Left colon (tissue), 2 donors: ENCODE measurements around the gene ATG2A. TPM values are rescaled to one million over a fixed set of nuclear protein-coding genes. Genes with fewer than 3 reads are reported as not detected.

Experiments
- ATAC-seq: fragments of 200-7000 bp; cut with Tn5 transposase; one replicate; pipeline ENCODE4 v1.9.1; 2020; ENCODE audit warnings: mild to moderate bottlenecking, moderate library complexity
- DNase-seq, 2 donors: peaks; one replicate each; pipeline ENCODE4 v3.0.0-alpha.2; 2020
- intact Hi-C, 2 donors: fragments of 100-400 bp; cut with DNase I in 1 of 2; cut with micrococcal nuclease in 1 of 2; formaldehyde crosslinking; loops; one replicate each; pipeline versions ENCODE4 v1.11.2 to v1.14.0; 2022; cut with DNase I, micrococcal nuclease
- total RNA-seq, 2 donors: library from RNA; stranded (reverse); fragmentation: NEBNext Ultra II Directional; extraction: Animal tissue kit (Norgen Biotek cat#: 25700); gene quantifications; one replicate each; pipeline ENCODE4 v1.2.1, GENCODE V29; 2021
- donor health status: DM: no; HTN: no; CAD: no.
- donor health status: DM: yes; HTN: yes; CAD: no.

The ATG2A gene
- total RNA-seq, 2 donors from 2014 or later = 25.3 to 43.4 TPM

GRCh38 chr11:64909653-64910343 is 7.2 kb downstream of the ATG2A start:
- no peak for ATAC-seq
- intact Hi-C loops = no loop called here

GRCh38 chr11:64908766-64909165 is 8.2 kb downstream of the ATG2A start:
- intact Hi-C loops = no loop called here
- ATAC-seq = no peak

More at GRCh38 chr11:64909653-64910343, 7.2 kb downstream of the ATG2A start:
- DNase-seq = no peak

GRCh38 chr11:64906314-64906635 is 10.7 kb downstream of the ATG2A start:
- DNase-seq (no peak), ATAC-seq (no peak)
- intact Hi-C loops = no loop called here

More at GRCh38 chr11:64908766-64909165, 8.2 kb downstream of the ATG2A start:
- DNase-seq = no peak

GRCh38 chr11:64905516-64906313 is 11.3 kb downstream of the ATG2A start:
- intact Hi-C loops = no loop called here
- DNase-seq (no peak), ATAC-seq (peak; percentile 38)

GRCh38 chr11:64903291-64903833 is 13.6 kb downstream of the ATG2A start:
- no peak for DNase-seq
- ATAC-seq = no peak
- intact Hi-C loops = no loop called here

GRCh38 chr11:64902102-64902900 is 14.7 kb downstream of the ATG2A start:
- DNase-seq = no peak
- no peak for ATAC-seq
- intact Hi-C loops = no loop called here

- ATAC-seq = no peak
- intact Hi-C loops = no loop called here
- no peak for DNase-seq
Observed at GRCh38 chr11:64900774-64901173, 16.2 kb downstream of the ATG2A start.

GRCh38 chr11:64900263-64900678 is 16.7 kb downstream of the ATG2A start:
- DNase-seq = no peak
- no peak for ATAC-seq
- intact Hi-C loops = no loop called here

GRCh38 chr11:64898541-64898940 is 18.5 kb downstream of the ATG2A start:
- DNase-seq = no peak
- no peak for ATAC-seq
- intact Hi-C loops = no loop called here

GRCh38 chr11:64898076-64898445 is 18.9 kb downstream of the ATG2A start:
- DNase-seq (no peak), ATAC-seq (no peak)
- intact Hi-C loops = no loop called here

GRCh38 chr11:64897381-64898075 is 19.5 kb downstream of the ATG2A start:
- ATAC-seq (no peak), DNase-seq (no peak)
- intact Hi-C loops = no loop called here

GRCh38 chr11:64896448-64897022 is 20.5 kb downstream of the ATG2A start:
- DNase-seq (no peak), ATAC-seq (no peak)
- intact Hi-C loops = no loop called here

- no peak for ATAC-seq
- no peak for DNase-seq
- intact Hi-C loops = loop anchor here (2.0 to 5.0 kb wide), 2 partner anchors 48 kb away; no protein-coding TSS in a partner anchor
Observed at GRCh38 chr11:64894812-64895452, 22.1 kb downstream of the ATG2A start.

GRCh38 chr11:64894070-64894811 is 22.8 kb downstream of the ATG2A start:
- ATAC-seq = peak; percentile 50
- DNase-seq = peak; percentile 91 to 99
- intact Hi-C loops = loop anchor here (2.0 to 5.0 kb wide), 2 partner anchors 47 kb away; no protein-coding TSS in a partner anchor

GRCh38 chr11:64893194-64894069 is 23.6 kb downstream of the ATG2A start:
- ATAC-seq = peak; percentile 56
- peak; percentile 91 to 94 for DNase-seq
- intact Hi-C loops = loop anchor here (2.0 to 5.0 kb wide), 2 partner anchors 46 to 47 kb away; no protein-coding TSS in a partner anchor

- DNase-seq = no peak
- intact Hi-C loops = loop anchor here in 1 of 2 donors (5.0 kb wide), 1 partner anchor 46 kb away; no protein-coding TSS in a partner anchor
- no peak for ATAC-seq
Observed at GRCh38 chr11:64892838-64893193, 24.2 kb downstream of the ATG2A start.
